NB4 (cell line): ENCODE data around the gene LYST.

ENCODE experiments used
- DNase-seq: peaks from one replicate; pipeline ENCODE4 v3.0.0; 2010; ENCODE audit warnings: low read depth
- H3K4me3 ChIP-seq: one replicate; pipeline ENCODE4 v1.5.1; 2011; ENCODE audit warnings: mild to moderate bottlenecking, low read depth, low read length, moderate library complexity
- MYC ChIP-seq: IDR thresholded peaks from 2 replicates; pipeline ENCODE4 v1.6.1; 2011; ENCODE audit warnings: low read depth, low read length
- POLR2A ChIP-seq: IDR thresholded peaks from 2 replicates; pipeline ENCODE4 v1.6.1; 2011; ENCODE audit warnings: mild to moderate bottlenecking; ENCODE audit not compliant: insufficient read length; ENCODE audit errors: extremely low read depth
- TF ChIP-seq, protein P1 (sequence below): IDR thresholded peaks from 2 replicates; pipeline ENCODE4 v1.6.1; 2011; ENCODE audit warnings: low read depth, low read length
- TF ChIP-seq, protein P2 (sequence below): IDR thresholded peaks from one replicate; pipeline ENCODE4 v1.5.1; 2012; ENCODE audit warnings: low read depth, low read length

LYST gene

DNA sequence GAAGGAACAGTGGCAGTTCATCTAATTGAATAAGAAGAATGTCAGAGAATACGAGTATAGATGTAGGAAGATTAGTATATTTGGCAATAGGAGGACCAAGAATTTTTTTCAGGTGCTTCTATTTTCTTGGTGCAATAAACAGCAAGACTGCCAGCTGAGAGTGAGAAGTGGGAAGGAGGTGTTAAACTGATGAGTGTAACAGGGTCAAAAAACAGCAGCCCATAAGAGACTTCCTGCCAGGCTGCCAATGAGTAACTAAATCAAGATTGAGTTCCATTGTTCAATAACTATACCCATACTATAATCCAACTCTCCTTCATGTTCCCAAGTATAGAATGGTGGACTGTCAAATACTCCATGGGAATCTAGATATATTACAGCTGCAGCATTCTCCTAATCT, 28.7 kb downstream of the LYST start:
- H3K4me3 ChIP-seq: no peak overlapping the region
- TF ChIP-seq MYC: no peak
- no peak for TF ChIP-seq POLR2A
- TF ChIP-seq, protein P1, sequence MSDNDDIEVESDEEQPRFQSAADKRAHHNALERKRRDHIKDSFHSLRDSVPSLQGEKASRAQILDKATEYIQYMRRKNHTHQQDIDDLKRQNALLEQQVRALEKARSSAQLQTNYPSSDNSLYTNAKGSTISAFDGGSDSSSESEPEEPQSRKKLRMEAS: no peak
- DNase-seq: no peak

DNA sequence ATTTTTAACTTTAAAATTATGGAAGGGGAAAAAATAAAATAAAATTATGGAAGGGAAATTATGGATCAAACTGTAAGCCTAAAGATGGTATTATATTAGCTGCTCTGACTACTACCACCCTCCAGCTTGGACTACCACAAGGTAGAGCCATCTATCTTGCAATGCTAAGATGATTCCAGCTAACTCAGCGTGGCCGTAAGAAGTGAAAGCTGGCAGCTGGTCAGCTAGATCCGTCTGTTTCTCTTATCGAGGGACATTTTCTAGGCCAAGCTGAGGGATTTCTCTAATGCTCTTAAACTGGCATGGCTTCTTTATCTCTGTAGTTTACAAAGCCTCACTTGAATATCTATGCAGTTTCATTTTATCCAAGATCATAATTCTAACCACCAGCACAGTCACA, 31.5 kb downstream of the LYST start:
- H3K4me3 ChIP-seq: no peak overlapping the region
- TF ChIP-seq POLR2A (no peak), MYC (no peak)
- TF ChIP-seq, protein P2, sequence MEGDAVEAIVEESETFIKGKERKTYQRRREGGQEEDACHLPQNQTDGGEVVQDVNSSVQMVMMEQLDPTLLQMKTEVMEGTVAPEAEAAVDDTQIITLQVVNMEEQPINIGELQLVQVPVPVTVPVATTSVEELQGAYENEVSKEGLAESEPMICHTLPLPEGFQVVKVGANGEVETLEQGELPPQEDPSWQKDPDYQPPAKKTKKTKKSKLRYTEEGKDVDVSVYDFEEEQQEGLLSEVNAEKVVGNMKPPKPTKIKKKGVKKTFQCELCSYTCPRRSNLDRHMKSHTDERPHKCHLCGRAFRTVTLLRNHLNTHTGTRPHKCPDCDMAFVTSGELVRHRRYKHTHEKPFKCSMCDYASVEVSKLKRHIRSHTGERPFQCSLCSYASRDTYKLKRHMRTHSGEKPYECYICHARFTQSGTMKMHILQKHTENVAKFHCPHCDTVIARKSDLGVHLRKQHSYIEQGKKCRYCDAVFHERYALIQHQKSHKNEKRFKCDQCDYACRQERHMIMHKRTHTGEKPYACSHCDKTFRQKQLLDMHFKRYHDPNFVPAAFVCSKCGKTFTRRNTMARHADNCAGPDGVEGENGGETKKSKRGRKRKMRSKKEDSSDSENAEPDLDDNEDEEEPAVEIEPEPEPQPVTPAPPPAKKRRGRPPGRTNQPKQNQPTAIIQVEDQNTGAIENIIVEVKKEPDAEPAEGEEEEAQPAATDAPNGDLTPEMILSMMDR: no peak
- TF ChIP-seq, protein P1: no peak
- DNase-seq: no peak

DNA sequence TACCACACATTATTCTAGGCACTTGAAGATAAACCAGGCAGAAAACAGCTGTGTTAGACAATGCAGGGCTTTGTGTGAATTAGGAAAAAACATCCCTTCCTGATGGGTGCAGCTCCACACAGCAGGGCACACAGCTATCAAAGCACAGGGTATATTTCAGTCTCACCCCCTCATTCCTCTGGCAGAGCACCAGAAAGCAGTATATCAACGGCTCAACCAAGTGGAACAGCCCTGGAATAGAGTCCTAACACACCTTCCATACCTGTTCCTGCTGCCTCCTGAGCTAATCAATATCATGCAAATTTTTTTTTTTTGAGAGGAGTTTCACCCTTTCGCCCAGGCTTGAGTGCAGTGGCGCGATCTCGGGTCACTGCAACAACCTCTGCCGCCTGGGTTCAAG, 32.1 kb downstream of the LYST start:
- H3K4me3 ChIP-seq: no peak overlapping the region
- TF ChIP-seq, protein P2: no peak
- no peak for TF ChIP-seq POLR2A
- TF ChIP-seq MYC: no peak
- TF ChIP-seq, protein P1: no peak
- DNase-seq: no peak

DNA sequence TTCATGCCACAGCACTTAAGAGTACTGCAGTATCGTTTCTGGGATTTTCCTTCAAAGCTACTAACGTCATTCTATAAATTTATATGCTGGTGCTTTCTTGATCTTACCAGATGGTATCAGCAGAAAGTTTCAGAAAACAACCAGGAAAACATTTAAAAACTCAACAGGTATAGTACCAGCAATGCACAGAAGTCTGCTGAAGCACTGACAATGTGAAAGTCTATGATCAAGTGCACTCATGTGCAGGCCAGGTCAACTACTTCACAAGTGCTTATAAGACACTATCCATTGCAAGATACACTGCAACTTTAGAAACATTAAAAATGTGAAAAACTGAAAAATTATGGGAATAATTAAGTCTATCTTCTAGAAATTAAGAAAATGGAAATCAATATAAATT, 34.7 kb downstream of the LYST start:
- TF ChIP-seq, protein P1: no peak
- TF ChIP-seq POLR2A (no peak), MYC (no peak)
- TF ChIP-seq, protein P2: no peak
- DNase-seq: no peak
- no peak overlapping the region for H3K4me3 ChIP-seq

DNA sequence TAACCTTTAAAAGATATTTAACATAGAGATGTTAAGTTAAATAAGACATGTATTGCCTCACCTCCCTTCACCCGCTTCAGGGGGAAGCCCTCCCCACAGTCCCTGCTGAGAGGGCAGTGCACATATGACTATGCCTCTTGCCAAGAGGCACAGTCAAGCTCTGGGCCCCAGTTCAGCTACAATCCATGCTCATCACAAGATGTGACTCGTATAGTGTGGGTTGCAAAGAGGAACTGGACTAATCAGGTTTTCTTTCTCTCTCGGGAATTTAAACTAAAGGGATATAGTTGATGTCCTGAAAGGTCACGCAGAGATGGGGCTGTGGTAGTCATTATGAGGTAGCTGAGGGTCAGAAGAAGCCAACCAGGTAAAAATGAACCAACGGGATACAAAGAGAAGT, 35.6 kb downstream of the LYST start:
- no peak overlapping the region for H3K4me3 ChIP-seq
- peak; percentile 82 for DNase-seq
- TF ChIP-seq POLR2A: no peak
- TF ChIP-seq, protein P1: no peak
- TF ChIP-seq, protein P2: no peak
- TF ChIP-seq MYC: no peak

DNA sequence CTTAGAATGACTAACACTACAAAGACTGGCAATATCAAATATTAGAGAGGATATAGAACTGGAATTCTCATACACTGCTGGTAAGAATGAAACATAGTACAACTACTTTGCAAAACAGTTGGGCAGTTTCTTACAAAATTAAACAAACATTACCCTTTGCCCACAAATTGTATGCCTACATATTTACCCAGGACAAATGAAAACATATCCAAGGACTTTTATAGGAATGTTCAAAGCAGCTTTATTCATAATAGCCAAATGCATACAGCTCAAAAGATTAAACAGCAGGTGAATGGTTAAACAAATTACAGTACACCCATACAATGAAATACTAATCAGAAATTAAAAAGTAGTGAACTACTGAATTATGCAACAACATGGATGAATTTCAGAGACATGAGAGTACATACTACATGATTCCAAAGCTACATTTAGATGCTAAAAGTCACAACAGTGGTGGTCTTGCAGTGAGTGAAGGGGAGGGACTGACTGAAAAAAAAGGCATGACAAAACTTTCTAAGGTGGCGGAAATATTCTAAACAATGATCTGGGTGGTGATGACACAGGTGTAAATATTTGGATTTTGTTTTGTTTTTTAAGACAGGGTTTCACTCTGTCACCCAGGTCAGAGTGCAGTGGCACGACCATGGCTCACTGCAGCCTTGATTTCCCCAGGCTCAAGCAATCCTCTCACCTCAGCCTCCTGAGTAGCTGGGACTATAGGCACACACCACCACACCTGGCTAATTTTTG, 40.4 kb downstream of the LYST start:
- TF ChIP-seq POLR2A (no peak), MYC (no peak)
- TF ChIP-seq, protein P1: no peak
- TF ChIP-seq, protein P2: no peak
- H3K4me3 ChIP-seq: no peak overlapping the region
- no peak for DNase-seq
